VCaP (cell line): ENCODE results near the gene UNC80.

Source experiments
- H3K27ac ChIP-seq: fragments of 450-650 bp; 2 replicates; pipeline ENCODE4 v1.5.1; 2017
- CTCF ChIP-seq: fragments of 450-650 bp; conservative IDR thresholded peaks from 2 replicates; pipeline ENCODE4 v1.5.1; 2017; ENCODE audit warnings: mild to moderate bottlenecking, moderate library complexity

The UNC80 gene

GRCh38 chr2:209761566-209761965 lies 10.1 kb upstream of the UNC80 start:
- TF ChIP-seq CTCF: no peak
- H3K27ac ChIP-seq: no peak overlapping the region

- no peak overlapping the region for H3K27ac ChIP-seq
- TF ChIP-seq CTCF: no peak
Measured at GRCh38 chr2:209762563-209762962, 9.1 kb upstream of the UNC80 start.

- no peak for TF ChIP-seq CTCF
- H3K27ac ChIP-seq: no peak overlapping the region
Measured at GRCh38 chr2:209763106-209763505, 8.5 kb upstream of the UNC80 start.

GRCh38 chr2:209766613-209767012 lies 5.0 kb upstream of the UNC80 start:
- TF ChIP-seq CTCF: no peak

GRCh38 chr2:209767316-209767715 lies 4.3 kb upstream of the UNC80 start:
- no peak overlapping the region for H3K27ac ChIP-seq

More at GRCh38 chr2:209766613-209767012, 5.0 kb upstream of the UNC80 start:
- H3K27ac ChIP-seq: no peak overlapping the region

GRCh38 chr2:209768557-209768956 lies 3.1 kb upstream of the UNC80 start:
- no peak overlapping the region for H3K27ac ChIP-seq
- TF ChIP-seq CTCF: no peak

More at GRCh38 chr2:209767316-209767715, 4.3 kb upstream of the UNC80 start:
- TF ChIP-seq CTCF: no peak

- H3K27ac ChIP-seq: peak overlapping the region; percentile 98
- TF ChIP-seq CTCF: peak; percentile 18; the same call in 1 of the 2 replicates
Measured at GRCh38 chr2:209772290-209772685, 656 bp downstream of the UNC80 start.
